ENCODE measurements around the gene NEDD4L.

DNA sequence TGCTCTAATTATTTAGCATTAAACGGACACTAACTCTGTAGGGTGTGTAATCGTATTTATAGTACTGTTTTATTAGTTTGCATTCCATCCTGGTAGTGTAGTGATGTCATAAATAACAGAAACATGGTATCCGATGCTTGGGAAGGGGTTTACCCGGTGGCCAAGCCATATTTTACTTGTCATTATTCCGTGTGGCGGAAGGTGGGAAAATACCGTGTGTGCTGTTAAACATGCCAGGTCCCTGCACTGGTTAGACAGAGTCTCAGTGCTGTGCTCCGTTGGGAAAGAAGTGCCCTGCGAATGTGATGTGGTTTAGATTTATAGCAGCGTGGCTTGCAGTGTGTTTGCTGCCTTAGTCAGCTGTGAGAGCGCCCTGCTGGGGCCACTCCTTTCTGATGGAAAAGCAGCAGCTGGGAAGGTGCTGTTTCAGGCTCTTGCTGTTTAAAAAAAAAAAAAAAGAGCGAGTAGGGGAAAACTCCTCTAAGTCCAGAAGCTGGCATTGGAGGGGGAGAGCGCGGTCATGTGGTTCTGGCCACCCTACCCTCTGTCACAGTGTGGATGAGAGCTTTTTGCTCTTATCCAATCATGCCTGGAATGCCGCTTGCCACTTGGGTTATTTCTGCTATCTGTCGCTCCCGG lies 211.0 kb downstream of the NEDD4L start:
- TF ChIP-seq, protein P1, sequence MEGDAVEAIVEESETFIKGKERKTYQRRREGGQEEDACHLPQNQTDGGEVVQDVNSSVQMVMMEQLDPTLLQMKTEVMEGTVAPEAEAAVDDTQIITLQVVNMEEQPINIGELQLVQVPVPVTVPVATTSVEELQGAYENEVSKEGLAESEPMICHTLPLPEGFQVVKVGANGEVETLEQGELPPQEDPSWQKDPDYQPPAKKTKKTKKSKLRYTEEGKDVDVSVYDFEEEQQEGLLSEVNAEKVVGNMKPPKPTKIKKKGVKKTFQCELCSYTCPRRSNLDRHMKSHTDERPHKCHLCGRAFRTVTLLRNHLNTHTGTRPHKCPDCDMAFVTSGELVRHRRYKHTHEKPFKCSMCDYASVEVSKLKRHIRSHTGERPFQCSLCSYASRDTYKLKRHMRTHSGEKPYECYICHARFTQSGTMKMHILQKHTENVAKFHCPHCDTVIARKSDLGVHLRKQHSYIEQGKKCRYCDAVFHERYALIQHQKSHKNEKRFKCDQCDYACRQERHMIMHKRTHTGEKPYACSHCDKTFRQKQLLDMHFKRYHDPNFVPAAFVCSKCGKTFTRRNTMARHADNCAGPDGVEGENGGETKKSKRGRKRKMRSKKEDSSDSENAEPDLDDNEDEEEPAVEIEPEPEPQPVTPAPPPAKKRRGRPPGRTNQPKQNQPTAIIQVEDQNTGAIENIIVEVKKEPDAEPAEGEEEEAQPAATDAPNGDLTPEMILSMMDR (conservative IDR thresholded peaks at IDR 0.05) = no peak
- TF ChIP-seq EZH2 (IDR thresholded peaks at IDR 0.05; ENCODE audit: low read depth) = no peak

Measured in PC-9 (cell line).